Muscle layer of colon (tissue), 2 donors: ENCODE data around the gene STXBP5.

Source experiments
- H3K27ac ChIP-seq: one replicate; pipeline ENCODE4 v1.7.0; 2013; ENCODE audit warnings: low read depth, mild to moderate bottlenecking, low read length, moderate library complexity
- H3K27me3 ChIP-seq, 2 donors: one replicate each; pipeline ENCODE4 v1.7.0; 2013; ENCODE audit warnings: low read length in 2 of 2, mild to moderate bottlenecking in 2 of 2; ENCODE audit not compliant: insufficient read depth in 2 of 2, control insufficient read depth in 1 of 2
- H3K36me3 ChIP-seq: one replicate; pipeline ENCODE4 v1.7.0; 2013; ENCODE audit warnings: mild to moderate bottlenecking, low read length; ENCODE audit not compliant: insufficient read depth
- H3K4me1 ChIP-seq: one replicate; pipeline ENCODE4 v1.7.0; 2013; ENCODE audit warnings: mild to moderate bottlenecking, low read length; ENCODE audit not compliant: insufficient read depth
- H3K4me3 ChIP-seq, 2 donors: one replicate each; pipeline ENCODE4 v1.7.0; 2013; ENCODE audit warnings: low read length in 2 of 2, low read depth in 1 of 2, mild to moderate bottlenecking in 1 of 2, moderate library complexity in 1 of 2
- H3K9ac ChIP-seq: one replicate; pipeline ENCODE4 v1.7.0; 2013; ENCODE audit warnings: low read length
- H3K9me3 ChIP-seq: one replicate; pipeline ENCODE4 v1.7.0; 2013; ENCODE audit warnings: mild to moderate bottlenecking, low read length
- donor health status: abdominal sarcoma.
- donor health status: Adenocarcinoma of cecum.

The STXBP5 gene

GRCh38 chr6:147214248-147215227, 10.3 kb downstream of the STXBP5 start:
- Histone ChIP-seq H3K9ac (no peak overlapping the region), H3K4me1 (no peaks in the 10 kb centered on the region), H3K36me3 (no peaks in the 10 kb centered on the region), H3K27ac (no peak overlapping the region), H3K4me3 (no peak overlapping the region), H3K27me3 (no peaks in the 10 kb centered on the region), H3K9me3 (no peaks in the 10 kb centered on the region)

- Histone ChIP-seq H3K36me3 (no peaks in the 10 kb centered on the region), H3K9me3 (no peaks in the 10 kb centered on the region), H3K27ac (no peak overlapping the region), H3K9ac (no peak overlapping the region), H3K27me3 (no peaks in the 10 kb centered on the region), H3K4me1 (no peaks in the 10 kb centered on the region), H3K4me3 (no peak overlapping the region)
Measured at GRCh38 chr6:147216915-147217314, 12.7 kb downstream of the STXBP5 start.

GRCh38 chr6:147217840-147218404, 13.7 kb downstream of the STXBP5 start:
- Histone ChIP-seq H3K4me3 (no peak overlapping the region), H3K9me3 (no peaks in the 10 kb centered on the region), H3K9ac (no peak overlapping the region), H3K27ac (no peak overlapping the region), H3K36me3 (no peaks in the 10 kb centered on the region), H3K27me3 (no peaks in the 10 kb centered on the region), H3K4me1 (no peaks in the 10 kb centered on the region)

- H3K27ac ChIP-seq = no peak overlapping the region
- H3K27me3 ChIP-seq = no peaks in the 10 kb centered on the region
- H3K4me1 ChIP-seq = peaks cover 3% of the 10 kb centered on the region
- no peak overlapping the region for H3K9ac ChIP-seq
- H3K36me3 ChIP-seq = no peaks in the 10 kb centered on the region
- no peak overlapping the region for H3K4me3 ChIP-seq
- H3K9me3 ChIP-seq = no peaks in the 10 kb centered on the region
Measured at GRCh38 chr6:147218797-147219196, 14.6 kb downstream of the STXBP5 start.

GRCh38 chr6:147219463-147219862, 15.2 kb downstream of the STXBP5 start:
- H3K4me3 ChIP-seq = no peak overlapping the region

GRCh38 chr6:147220345-147220744, 16.1 kb downstream of the STXBP5 start:
- Histone ChIP-seq H3K36me3 (no peaks in the 10 kb centered on the region), H3K27ac (no peak overlapping the region), H3K27me3 (no peaks in the 10 kb centered on the region), H3K9me3 (no peaks in the 10 kb centered on the region), H3K9ac (no peak overlapping the region), H3K4me3 (no peak overlapping the region), H3K4me1 (peaks cover 3% of the 10 kb centered on the region)

More at GRCh38 chr6:147219463-147219862, 15.2 kb downstream of the STXBP5 start:
- Histone ChIP-seq H3K36me3 (no peaks in the 10 kb centered on the region), H3K27ac (no peak overlapping the region), H3K9ac (no peak overlapping the region), H3K4me1 (peaks cover 3% of the 10 kb centered on the region), H3K9me3 (no peaks in the 10 kb centered on the region), H3K27me3 (no peaks in the 10 kb centered on the region)

- no peaks in the 10 kb centered on the region for H3K9me3 ChIP-seq
- no peak overlapping the region for H3K27ac ChIP-seq
- H3K4me1 ChIP-seq = peaks cover 3% of the 10 kb centered on the region
- H3K9ac ChIP-seq = no peak overlapping the region
- no peaks in the 10 kb centered on the region for H3K36me3 ChIP-seq
- no peaks in the 10 kb centered on the region for H3K27me3 ChIP-seq
- no peak overlapping the region for H3K4me3 ChIP-seq
Measured at GRCh38 chr6:147221739-147222138, 17.5 kb downstream of the STXBP5 start.

GRCh38 chr6:147222160-147222838, 18.1 kb downstream of the STXBP5 start:
- H3K27me3 ChIP-seq = no peaks in the 10 kb centered on the region
- H3K4me1 ChIP-seq = peaks cover 3% of the 10 kb centered on the region
- no peaks in the 10 kb centered on the region for H3K36me3 ChIP-seq
- H3K27ac ChIP-seq = no peak overlapping the region
- no peaks in the 10 kb centered on the region for H3K9me3 ChIP-seq
- H3K9ac ChIP-seq = no peak overlapping the region
- no peak overlapping the region for H3K4me3 ChIP-seq

GRCh38 chr6:147223736-147224135, 19.5 kb downstream of the STXBP5 start:
- Histone ChIP-seq H3K4me3 (no peak overlapping the region), H3K9me3 (no peaks in the 10 kb centered on the region), H3K4me1 (peaks cover 3% of the 10 kb centered on the region), H3K27me3 (no peaks in the 10 kb centered on the region), H3K9ac (no peak overlapping the region), H3K27ac (no peak overlapping the region), H3K36me3 (no peaks in the 10 kb centered on the region)

GRCh38 chr6:147226163-147226724, 22.0 kb downstream of the STXBP5 start:
- Histone ChIP-seq H3K4me1 (peaks cover 3% of the 10 kb centered on the region), H3K27me3 (no peaks in the 10 kb centered on the region), H3K36me3 (peaks cover 3% of the 10 kb centered on the region), H3K9me3 (no peaks in the 10 kb centered on the region), H3K9ac (no peak overlapping the region), H3K27ac (no peak overlapping the region), H3K4me3 (no peak overlapping the region)

GRCh38 chr6:147226877-147227276, 22.7 kb downstream of the STXBP5 start:
- Histone ChIP-seq H3K4me3 (no peak overlapping the region), H3K9ac (no peak overlapping the region), H3K4me1 (peaks cover 3% of the 10 kb centered on the region), H3K9me3 (no peaks in the 10 kb centered on the region), H3K27me3 (no peaks in the 10 kb centered on the region), H3K27ac (no peak overlapping the region), H3K36me3 (peaks cover 3% of the 10 kb centered on the region)
